NT2/D1 (cell line): ENCODE measurements around the gene GSN.

Experiments used
- SUZ12 ChIP-seq: IDR thresholded peaks from 2 replicates; pipeline ENCODE4 v1.6.1; 2011; ENCODE audit not compliant: insufficient read length, insufficient read depth; ENCODE audit errors: extremely low read depth
- YY1 ChIP-seq: IDR thresholded peaks from 2 replicates; pipeline ENCODE4 v1.6.1; 2011; ENCODE audit not compliant: insufficient read length, insufficient read depth
- ZNF274 ChIP-seq: IDR thresholded peaks from 2 replicates; pipeline ENCODE4 v1.6.1; 2011; ENCODE audit warnings: mild to moderate bottlenecking, low read depth, low read length

GRCh38 chr9:121279776-121280388 is 11.9 kb downstream of the GSN start:
- TF ChIP-seq YY1 (no peak), SUZ12 (no peak), ZNF274 (no peak)
